Esophagus (tissue), 2 donors: ENCODE data around the gene KDR. TPM values are rescaled to one million over a fixed set of nuclear protein-coding genes. Genes with fewer than 3 reads are reported as not detected.

Source experiments
- H3K27ac ChIP-seq, 2 donors: one replicate each; pipeline ENCODE4 v1.5.1; 2013; ENCODE audit warnings: low read depth in 2 of 2, mild to moderate bottlenecking in 2 of 2, inconsistent platforms in 1 of 2, low read length in 1 of 2, moderate library complexity in 1 of 2
- H3K27me3 ChIP-seq, 2 donors: one replicate each; pipeline ENCODE4 v1.6.1; 2013; ENCODE audit warnings: low read length in 2 of 2, control low read depth in 1 of 2, mild to moderate bottlenecking in 1 of 2; ENCODE audit not compliant: insufficient read depth in 2 of 2, control insufficient read depth in 1 of 2
- H3K36me3 ChIP-seq, 2 donors: one replicate each; pipeline ENCODE4 v1.6.1; 2013; ENCODE audit warnings: low read length in 1 of 2; ENCODE audit not compliant: control insufficient read depth in 2 of 2, insufficient read depth in 2 of 2
- H3K4me1 ChIP-seq, 2 donors: one replicate each; pipeline ENCODE4 v1.6.1; 2013; ENCODE audit warnings: low read length in 1 of 2; ENCODE audit not compliant: control insufficient read depth in 2 of 2, insufficient read depth in 2 of 2
- H3K4me3 ChIP-seq, 2 donors: one replicate each; pipeline ENCODE4 v1.5.1; 2013; ENCODE audit warnings: low read length in 2 of 2, mild to moderate bottlenecking in 2 of 2, low read depth in 1 of 2, moderate library complexity in 1 of 2
- H3K9me3 ChIP-seq, 2 donors: one replicate each; pipeline ENCODE4 v1.6.1; 2013; ENCODE audit warnings: mild to moderate bottlenecking in 2 of 2, low read depth in 1 of 2, low read length in 1 of 2, moderate library complexity in 1 of 2; ENCODE audit not compliant: control insufficient read depth in 2 of 2, insufficient read depth in 1 of 2
- WGBS, 2 donors: extraction: QIAGEN DNeasy Blood & Tissue Kit; methylation state at CpG; one replicate each; pipeline ENCODE4 v1.1.7; 2013; 5-methylcytosine and 5-hydroxymethylcytosine counted together
- polyA plus RNA-seq, 2 donors: library from polyadenylated mRNA; stranded (reverse); fragments of 200-250 nt; gene quantifications; one replicate each; pipeline ENCODE4 v1.2.3, GENCODE V29; 2013
- donor health status: healthy with polysubstance abuse.
- donor health status: Bipolar disorder and iron deficiency.

KDR gene
- polyA plus RNA-seq, 2 donors, result 1.2 to 2.5 TPM

DNA sequence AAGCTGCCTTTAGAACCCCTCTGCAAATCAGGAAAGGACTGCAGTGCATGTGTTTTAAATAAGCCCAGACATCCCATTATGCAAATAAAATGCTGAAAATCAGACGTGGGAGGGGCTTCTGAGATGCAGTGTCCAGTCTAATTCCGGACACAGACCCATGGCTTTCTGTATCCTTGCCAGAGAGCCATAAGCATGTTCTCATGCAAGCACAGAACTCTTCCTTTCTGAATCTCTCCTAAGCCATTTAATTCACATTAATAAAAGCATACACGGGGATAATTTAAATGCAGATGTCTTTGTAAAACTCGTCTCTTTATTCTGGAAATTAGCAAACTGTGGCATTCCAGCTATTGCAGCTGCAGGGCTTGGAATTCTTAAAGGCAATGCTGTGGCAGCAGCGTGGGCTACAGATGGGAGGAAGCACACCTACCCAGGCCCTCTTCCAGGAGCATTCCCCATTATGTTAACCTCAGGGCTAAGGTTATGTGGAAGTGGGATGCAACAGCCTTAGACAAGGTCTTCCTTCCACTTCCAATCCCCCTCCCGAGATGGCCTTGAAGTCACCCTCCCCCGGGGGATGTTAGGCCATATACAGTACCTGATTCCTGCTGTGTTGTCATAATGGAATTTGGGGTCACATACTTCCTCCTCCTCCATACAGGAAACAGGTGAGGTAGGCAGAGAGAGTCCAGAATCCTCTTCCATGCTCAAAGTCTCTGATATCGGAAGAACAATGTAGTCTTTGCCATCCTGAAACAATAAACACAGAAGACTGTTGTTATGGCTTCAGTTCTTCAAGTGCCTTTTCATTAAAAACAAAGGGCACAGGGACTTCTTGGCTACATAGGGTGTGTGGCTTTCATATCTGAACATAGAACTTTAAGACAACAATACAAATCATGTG, 38.1 kb downstream of the KDR start:
- H3K4me3 ChIP-seq, result no peak overlapping the region
- 48 to 59% methylated on average over 8 of the region's 8 CpGs for WGBS, 2 donors
- H3K4me1 ChIP-seq, result peaks cover 0 to 2% of the 10 kb centered on the region in 2 donors
- no peaks in the 10 kb centered on the region for H3K36me3 ChIP-seq
- H3K27me3 ChIP-seq, result no peaks in the 10 kb centered on the region
- no peak overlapping the region for H3K27ac ChIP-seq
- no peaks in the 10 kb centered on the region for H3K9me3 ChIP-seq

DNA sequence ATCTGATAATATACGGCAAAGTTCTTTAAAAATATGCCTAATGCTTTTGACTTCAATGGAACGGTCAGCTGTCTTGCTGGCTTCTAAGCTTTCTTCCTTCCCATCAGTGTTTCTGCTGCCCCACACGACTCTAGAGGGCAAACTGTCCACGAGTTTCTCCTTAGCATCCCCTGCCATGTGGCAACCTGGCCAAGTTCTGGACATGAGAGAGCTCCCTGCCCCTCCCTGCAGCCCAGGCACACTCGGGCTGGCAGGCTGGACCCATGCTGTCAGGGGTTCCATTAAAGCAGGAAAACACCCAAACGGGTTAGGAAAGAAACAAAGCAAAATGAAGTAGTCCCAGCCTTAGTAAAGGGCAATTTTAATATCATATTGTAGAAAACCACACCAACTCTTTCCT, 38.8 kb downstream of the KDR start:
- Histone ChIP-seq H3K4me3 (no peak overlapping the region), H3K27ac (no peak overlapping the region), H3K27me3 (no peaks in the 10 kb centered on the region), H3K36me3 (no peaks in the 10 kb centered on the region), H3K9me3 (no peaks in the 10 kb centered on the region), H3K4me1 (peaks cover 0 to 2% of the 10 kb centered on the region in 2 donors)
- WGBS, 2 donors, result 58 to 60% methylated on average over 6 of the region's 6 CpGs

DNA sequence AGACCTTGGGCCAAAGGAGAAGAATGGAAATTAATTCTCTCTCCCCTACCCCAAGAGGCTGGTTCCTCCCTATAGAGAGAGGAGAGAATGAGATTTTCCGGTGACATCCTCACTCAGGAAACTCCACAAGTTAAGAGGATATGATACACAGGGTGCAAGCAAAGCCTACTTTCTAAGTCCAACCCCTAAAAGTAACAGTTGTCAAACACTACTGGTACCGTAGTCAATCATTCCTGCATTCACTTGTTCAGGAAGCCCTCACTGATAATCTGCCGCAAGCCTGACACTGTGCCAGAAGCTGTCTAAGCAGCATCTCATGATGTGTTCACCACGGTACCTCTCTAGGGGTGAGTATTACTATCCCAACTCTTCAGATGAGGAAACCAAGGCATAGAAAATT, 41.7 kb downstream of the KDR start:
- H3K27me3 ChIP-seq, result no peaks in the 10 kb centered on the region
- WGBS, 2 donors, result 86 to 91% methylated on average over 4 of the region's 4 CpGs
- H3K36me3 ChIP-seq, result no peaks in the 10 kb centered on the region

DNA sequence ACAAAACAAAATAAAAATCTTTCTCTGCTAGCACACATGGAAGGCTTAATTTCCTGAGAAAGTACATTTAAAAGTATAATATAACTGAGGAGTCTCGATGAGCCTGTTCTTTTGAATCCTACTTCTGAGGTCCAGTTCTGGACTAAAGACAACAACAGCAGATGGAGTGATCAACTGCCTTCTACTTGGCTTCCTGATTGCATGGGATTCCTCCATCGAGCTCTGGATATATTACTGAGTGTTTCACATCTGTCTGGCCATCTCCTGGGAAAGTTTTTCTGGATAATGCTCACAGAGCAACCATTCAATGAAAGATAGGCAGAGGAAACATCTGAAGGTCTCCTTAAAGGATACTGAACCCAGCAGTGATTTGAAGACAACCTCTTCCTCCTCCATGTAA, 42.6 kb downstream of the KDR start:
- WGBS, 2 donors, result 64 to 69% methylated on average over 2 of the region's 2 CpGs
- Histone ChIP-seq H3K36me3 (no peaks in the 10 kb centered on the region), H3K27me3 (no peaks in the 10 kb centered on the region), H3K9me3 (no peaks in the 10 kb centered on the region), H3K27ac (no peak overlapping the region), H3K4me1 (peaks cover 2% of the 10 kb centered on the region in 2 donors), H3K4me3 (no peak overlapping the region)

More for the DNA sequence above, 41.7 kb downstream of the KDR start:
- no peak overlapping the region for H3K27ac ChIP-seq
- H3K4me1 ChIP-seq, result peaks cover 2% of the 10 kb centered on the region in 2 donors
- no peaks in the 10 kb centered on the region for H3K9me3 ChIP-seq
- H3K4me3 ChIP-seq, result no peak overlapping the region

DNA sequence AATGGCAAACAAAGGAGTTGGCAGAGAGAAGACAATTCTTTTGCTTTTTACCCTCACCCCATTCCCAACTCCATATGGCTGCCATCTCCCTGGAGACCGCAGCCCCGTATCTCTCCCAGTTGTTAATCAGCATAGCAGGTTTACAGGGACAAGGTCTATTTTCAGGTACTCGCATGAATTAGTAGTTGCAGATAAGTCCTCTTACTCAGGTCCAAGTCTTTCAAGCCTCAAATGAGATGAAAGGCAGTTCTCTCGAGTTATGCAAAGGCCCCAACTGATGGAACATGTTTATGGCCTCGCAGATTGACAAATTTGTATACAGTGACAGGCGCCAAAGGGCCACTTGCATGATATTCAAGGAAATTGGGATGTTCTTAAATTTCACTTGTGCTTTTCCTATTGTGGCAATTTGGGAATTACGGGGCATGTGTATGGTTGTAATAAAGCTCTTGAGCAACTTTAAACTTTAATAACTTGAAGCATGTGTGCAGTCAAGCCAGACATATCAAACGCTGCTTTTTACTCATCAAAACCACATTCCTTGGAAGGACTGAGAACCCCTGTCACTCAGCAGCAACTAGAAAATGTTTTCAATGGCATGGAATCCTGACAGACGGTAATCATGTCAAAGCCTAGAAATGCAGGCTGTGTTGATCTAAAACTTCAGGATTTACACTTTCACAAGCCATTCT, 45.1 kb downstream of the KDR start:
- H3K4me3 ChIP-seq, result no peak overlapping the region
- no peaks in the 10 kb centered on the region for H3K27me3 ChIP-seq
- WGBS, 2 donors, result 69% methylated on average over 9 of the region's 9 CpGs
- peaks cover 0 to 2% of the 10 kb centered on the region in 2 donors for H3K4me1 ChIP-seq
- H3K27ac ChIP-seq, result no peak overlapping the region
- no peaks in the 10 kb centered on the region for H3K36me3 ChIP-seq
- no peaks in the 10 kb centered on the region for H3K9me3 ChIP-seq

DNA sequence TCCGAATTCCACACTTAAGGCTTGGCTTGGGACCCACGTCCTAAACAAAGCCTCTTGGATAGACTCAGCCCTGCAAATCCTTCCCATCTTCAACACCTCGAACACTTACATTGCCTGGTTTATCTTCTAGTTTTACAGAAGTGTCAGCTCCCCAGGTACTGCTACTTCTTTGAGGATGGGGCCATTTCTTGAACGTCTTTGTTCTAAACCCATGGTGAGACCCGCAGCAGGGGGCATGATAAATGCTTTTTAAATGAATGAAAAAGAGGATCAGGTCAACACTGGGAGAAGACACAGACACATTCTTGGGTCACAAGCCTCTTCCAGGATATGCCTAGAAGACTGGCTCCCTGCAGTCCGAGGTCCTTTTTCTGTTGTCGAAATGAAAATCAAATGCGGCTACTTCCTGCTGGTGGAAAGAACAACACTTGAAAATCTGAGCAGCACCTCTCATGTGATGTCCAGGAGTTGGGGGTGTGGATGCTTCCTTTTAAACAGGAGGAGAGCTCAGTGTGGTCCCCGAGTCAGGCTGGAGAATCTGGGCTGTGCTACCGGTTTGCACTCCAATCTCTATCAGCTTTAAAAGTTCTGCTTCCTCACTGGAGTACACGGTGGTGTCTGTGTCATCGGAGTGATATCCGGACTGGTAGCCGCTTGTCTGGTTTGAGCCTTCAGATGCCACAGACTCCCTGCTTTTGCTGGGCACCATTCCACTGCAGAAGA, 45.8 kb downstream of the KDR start:
- no peaks in the 10 kb centered on the region for H3K9me3 ChIP-seq
- peaks cover 0 to 2% of the 10 kb centered on the region in 2 donors for H3K4me1 ChIP-seq
- no peak overlapping the region for H3K4me3 ChIP-seq
- no peaks in the 10 kb centered on the region for H3K36me3 ChIP-seq
- H3K27me3 ChIP-seq, result no peaks in the 10 kb centered on the region
- H3K27ac ChIP-seq, result peak overlapping the region in 1 of 2 donors; percentile 4
- 66 to 68% methylated on average over 14 of the region's 14 CpGs for WGBS, 2 donors

DNA sequence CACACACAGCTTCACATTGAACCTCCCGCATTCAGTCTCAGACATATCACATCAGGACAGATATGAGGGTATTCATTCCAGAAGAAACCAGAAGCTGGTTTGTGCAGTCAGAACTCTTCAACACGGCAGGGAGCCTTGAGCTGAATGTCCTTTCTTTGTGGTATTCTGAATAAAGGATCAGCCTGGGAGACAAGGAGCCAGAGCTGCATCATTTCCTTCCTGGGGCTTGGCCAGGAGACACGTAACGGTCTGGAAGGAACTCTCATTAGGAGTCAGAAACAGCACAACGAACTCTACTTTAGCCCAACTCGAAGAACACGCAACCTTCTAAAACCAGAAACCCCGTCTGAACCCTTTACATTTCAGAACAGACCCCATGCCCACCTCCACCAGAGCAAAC, 46.4 kb downstream of the KDR start:
- Histone ChIP-seq H3K27ac (peak overlapping the region in 1 of 2 donors; percentile 4), H3K9me3 (no peaks in the 10 kb centered on the region), H3K36me3 (no peaks in the 10 kb centered on the region), H3K4me3 (no peak overlapping the region), H3K27me3 (no peaks in the 10 kb centered on the region), H3K4me1 (peaks cover 0 to 2% of the 10 kb centered on the region in 2 donors)
- WGBS, 2 donors, result 67 to 72% methylated on average over 8 of the region's 8 CpGs

DNA sequence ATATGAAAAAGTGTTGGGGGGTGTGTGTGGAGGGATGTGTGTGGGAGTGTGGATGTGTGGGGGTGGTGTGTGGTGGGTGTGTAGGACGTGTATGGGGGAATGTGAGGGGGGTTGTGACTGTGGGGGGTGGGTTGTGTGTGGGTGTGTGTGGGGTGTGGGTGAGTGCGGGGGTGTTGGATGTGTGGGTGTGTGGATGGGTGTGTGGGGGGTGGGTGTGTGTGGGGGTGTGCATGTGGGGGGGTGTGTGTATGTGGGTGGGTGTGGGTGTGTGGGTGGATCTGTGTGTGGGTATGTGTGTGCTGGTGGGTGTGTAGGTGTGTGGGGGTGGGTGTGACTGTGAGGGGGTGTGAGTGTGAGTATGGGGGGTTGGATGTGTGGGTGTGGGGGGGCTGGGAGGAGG, 47.8 kb downstream of the KDR start:
- Histone ChIP-seq H3K9me3 (no peaks in the 10 kb centered on the region), H3K4me3 (no peak overlapping the region), H3K36me3 (no peaks in the 10 kb centered on the region), H3K27ac (no peak overlapping the region), H3K4me1 (peaks cover 0 to 2% of the 10 kb centered on the region in 2 donors), H3K27me3 (no peaks in the 10 kb centered on the region)
- WGBS, 2 donors, result 70 to 73% methylated on average over 2 of the region's 2 CpGs

DNA sequence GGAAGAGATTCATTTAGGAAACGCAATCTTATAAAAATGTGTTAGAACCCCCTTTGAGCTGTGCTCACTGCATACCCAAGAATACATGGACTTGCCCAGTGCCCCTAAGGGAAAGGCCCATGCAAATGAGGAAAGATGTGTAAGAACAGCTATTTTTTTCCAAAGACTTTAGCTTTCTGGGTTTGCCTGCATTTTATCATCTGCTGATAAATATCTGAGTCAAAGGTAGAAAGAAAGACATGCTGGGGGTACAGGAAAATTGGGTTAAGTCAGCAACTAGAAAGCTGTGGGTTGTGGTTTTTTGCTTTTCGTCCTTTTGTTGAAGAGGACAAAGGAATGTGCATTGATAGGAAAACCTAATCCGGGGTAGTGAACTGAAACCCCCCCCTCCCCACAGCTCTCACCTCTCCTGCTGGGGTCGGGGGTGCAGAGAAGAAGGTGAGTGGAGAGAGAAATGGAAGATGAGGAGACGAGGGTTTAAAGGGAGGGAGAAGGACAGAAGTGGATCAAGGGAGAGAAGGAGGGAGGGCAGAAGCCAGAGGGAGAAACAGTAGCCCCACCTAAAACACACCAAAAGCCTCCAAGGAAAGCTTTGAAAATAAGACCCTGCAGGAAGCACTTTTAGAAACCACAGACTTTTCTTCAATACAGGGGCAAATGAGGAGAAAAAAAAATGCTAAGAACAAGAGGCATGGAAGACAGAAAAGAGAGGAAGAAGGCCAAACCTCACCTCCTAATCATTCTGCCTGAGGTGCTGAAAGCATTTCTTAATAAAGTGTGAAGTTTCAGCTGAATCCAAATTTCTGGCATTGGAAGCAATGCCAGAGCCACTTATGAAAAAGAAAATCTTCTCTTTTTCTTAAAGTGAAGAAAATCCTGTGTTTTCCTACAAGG, 49.3 kb downstream of the KDR start:
- no peak overlapping the region for H3K4me3 ChIP-seq
- no peaks in the 10 kb centered on the region for H3K36me3 ChIP-seq
- peaks cover 0 to 2% of the 10 kb centered on the region in 2 donors for H3K4me1 ChIP-seq
- no peak overlapping the region for H3K27ac ChIP-seq
- H3K9me3 ChIP-seq, result no peaks in the 10 kb centered on the region
- no peaks in the 10 kb centered on the region for H3K27me3 ChIP-seq
- 42 to 49% methylated on average over 5 of the region's 5 CpGs for WGBS, 2 donors
